Loucy (cell line): ENCODE measurements around the gene GRPEL1.

Source experiments
- CTCF ChIP-seq: fragments of 200-600 bp; sonication (generic); conservative IDR thresholded peaks from 2 replicates; pipeline ENCODE4 v1.5.1; 2014; ENCODE audit warnings: mild to moderate bottlenecking, antibody characterized with exemption, low read length
- EZH2phosphoT487 ChIP-seq: fragments of 200-600 bp; IDR thresholded peaks from 2 replicates; pipeline ENCODE4 v1.6.1; 2018; ENCODE audit warnings: antibody characterized with exemption, mild to moderate bottlenecking, moderate library complexity, borderline replicate concordance

GRCh38 chr4:7073526-7074390, 5.9 kb upstream of the GRPEL1 start:
- TF ChIP-seq CTCF = no peak
- TF ChIP-seq EZH2phosphoT487 = no peak
